Uterus (tissue), 2 donors: Measurements from ENCODE around the gene C1orf21.

Experiments used
- POLR2A ChIP-seq, 2 donors: fragments of 450-650 bp; IDR thresholded peaks; one replicate each; pipeline ENCODE4 v1.6.1; 2016; ENCODE audit warnings: antibody characterized with exemption in 2 of 2, mild to moderate bottlenecking in 1 of 2, moderate library complexity in 1 of 2
- TF ChIP-seq, protein P1 (sequence below), 4 experiments: fragments of 200-600 bp in 2 of 4; fragments of 450-650 bp in 2 of 4; sonication (generic) in 2 of 4; IDR thresholded peaks; one replicate each; pipeline ENCODE4 v1.5.1; 2016 to 2019; ENCODE audit warnings: antibody characterized with exemption in 4 of 4, mild to moderate bottlenecking in 2 of 4, moderate library complexity in 1 of 4

DNA sequence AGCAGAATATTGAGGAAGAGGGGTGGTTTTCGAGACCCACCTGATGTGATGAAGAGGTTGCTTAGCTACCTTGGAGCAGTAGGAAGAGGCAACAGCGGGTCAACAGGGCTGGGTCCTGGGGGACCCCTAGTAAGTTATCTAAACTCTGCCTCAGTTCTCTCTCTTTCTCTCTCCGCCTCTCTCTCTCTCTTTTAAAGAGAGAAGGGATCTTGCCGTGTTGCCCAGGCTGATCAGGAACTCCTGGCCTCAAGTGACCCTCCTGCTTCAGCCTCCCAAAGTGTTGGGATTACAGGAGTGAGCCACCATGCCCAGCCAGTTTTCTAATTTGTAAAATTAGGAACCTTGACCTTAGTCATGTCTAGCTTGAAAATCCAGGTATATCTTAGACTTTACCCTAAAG is 77.9 kb downstream of the C1orf21 start:
- TF ChIP-seq, protein P1, sequence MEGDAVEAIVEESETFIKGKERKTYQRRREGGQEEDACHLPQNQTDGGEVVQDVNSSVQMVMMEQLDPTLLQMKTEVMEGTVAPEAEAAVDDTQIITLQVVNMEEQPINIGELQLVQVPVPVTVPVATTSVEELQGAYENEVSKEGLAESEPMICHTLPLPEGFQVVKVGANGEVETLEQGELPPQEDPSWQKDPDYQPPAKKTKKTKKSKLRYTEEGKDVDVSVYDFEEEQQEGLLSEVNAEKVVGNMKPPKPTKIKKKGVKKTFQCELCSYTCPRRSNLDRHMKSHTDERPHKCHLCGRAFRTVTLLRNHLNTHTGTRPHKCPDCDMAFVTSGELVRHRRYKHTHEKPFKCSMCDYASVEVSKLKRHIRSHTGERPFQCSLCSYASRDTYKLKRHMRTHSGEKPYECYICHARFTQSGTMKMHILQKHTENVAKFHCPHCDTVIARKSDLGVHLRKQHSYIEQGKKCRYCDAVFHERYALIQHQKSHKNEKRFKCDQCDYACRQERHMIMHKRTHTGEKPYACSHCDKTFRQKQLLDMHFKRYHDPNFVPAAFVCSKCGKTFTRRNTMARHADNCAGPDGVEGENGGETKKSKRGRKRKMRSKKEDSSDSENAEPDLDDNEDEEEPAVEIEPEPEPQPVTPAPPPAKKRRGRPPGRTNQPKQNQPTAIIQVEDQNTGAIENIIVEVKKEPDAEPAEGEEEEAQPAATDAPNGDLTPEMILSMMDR (IDR thresholded peaks at IDR 0.05), result no peak
- TF ChIP-seq POLR2A (IDR thresholded peaks at IDR 0.05), result no peak
